Gastrocnemius medialis (tissue), 4 donors: ENCODE data around the gene ANKRD63.

Source experiments
- CTCF ChIP-seq, 5 experiments: fragments of 450-650 bp in 3 of 5; fragments of 200-600 bp in 2 of 5; sonication (generic) in 2 of 5; IDR thresholded peaks in 4 of 5; conservative IDR thresholded peaks in 1 of 5; 1 replicate in 4 of 5; 2 replicates in 1 of 5; pipeline ENCODE4 v1.5.1; 2016 to 2019; ENCODE audit warnings: antibody characterized with exemption in 5 of 5, mild to moderate bottlenecking in 3 of 5, moderate library complexity in 3 of 5
- POLR2A ChIP-seq, 2 donors: fragments of 450-650 bp; IDR thresholded peaks; one replicate each; pipeline ENCODE4 v1.6.1; 2017; ENCODE audit warnings: antibody characterized with exemption in 2 of 2, mild to moderate bottlenecking in 2 of 2, moderate library complexity in 2 of 2

GRCh38 chr15:40269604-40270003, 13.3 kb downstream of the ANKRD63 start:
- TF ChIP-seq CTCF (IDR thresholded peaks at IDR 0.05 in 4 of 5, conservative IDR thresholded peaks at IDR 0.05 in 1 of 5) (no peak), POLR2A (IDR thresholded peaks at IDR 0.05) (no peak)
